Measurements from ENCODE around the gene RPTOR.

RPTOR gene

DNA sequence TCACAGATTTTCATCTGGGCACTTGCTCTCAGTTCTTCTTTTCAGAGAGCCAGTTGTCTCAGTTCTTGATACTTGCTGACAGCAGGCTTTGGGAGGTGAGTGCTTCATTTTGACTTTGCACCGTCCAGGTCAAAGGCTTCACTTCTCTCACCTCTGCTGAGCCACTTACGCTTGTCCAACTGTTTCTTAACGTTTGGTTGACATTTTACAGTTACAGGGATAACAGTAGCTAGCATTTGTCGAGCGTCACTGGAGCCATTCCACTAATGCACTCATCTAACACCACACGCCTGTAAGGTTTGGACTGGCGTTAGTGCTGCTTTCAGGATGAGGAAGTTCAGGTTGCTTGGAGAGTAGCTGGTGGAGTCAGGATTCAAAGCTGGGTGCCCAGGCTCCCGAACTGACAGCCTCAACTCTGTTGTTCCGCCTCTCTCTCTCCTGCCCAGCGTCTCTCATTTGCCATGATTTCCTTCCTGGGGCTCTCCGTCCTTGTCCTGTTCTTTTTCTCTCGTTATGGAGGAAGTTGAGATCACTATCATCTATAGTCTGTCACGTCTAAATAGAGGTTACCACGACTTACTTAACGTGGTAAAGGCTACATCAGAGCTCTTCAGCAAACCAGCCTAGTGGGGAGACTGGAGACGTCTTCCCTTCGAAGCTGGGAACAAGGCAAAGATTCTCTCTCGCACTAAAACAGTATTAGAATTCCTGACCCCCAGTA is 220.8 kb downstream of the RPTOR start:
- Histone ChIP-seq H4K20me1 (peaks cover 0 to 72% (median 48%) of the 10 kb centered on the region in 11 experiments; a peak in 20 of 22 replicates), H3K9me3 (replicated peaks in 1 of 11) (no peaks in the 10 kb centered on the region; a peak in 1 of 22 replicates), H3K4me3 (no peak overlapping the region), H3K9ac (no peak overlapping the region), H3K4me1 (peaks cover 1 to 24% (median 12%) of the 10 kb centered on the region in 10 experiments; a peak in 15 of 20 replicates), H3K36me3 (peaks cover 4 to 42% (median 18%) of the 10 kb centered on the region in 11 experiments; a peak in 20 of 22 replicates), H3K27ac (no peak overlapping the region), H3K27me3 (no peaks in the 10 kb centered on the region), H3K4me2 (peak overlapping the region in 8 of 11 experiments; percentile 10 to 47 (median 25); a peak in 7 of 22 replicates)
- TF ChIP-seq Cebpa-rat (IDR thresholded peaks at IDR 0.05): no peak

DNA sequence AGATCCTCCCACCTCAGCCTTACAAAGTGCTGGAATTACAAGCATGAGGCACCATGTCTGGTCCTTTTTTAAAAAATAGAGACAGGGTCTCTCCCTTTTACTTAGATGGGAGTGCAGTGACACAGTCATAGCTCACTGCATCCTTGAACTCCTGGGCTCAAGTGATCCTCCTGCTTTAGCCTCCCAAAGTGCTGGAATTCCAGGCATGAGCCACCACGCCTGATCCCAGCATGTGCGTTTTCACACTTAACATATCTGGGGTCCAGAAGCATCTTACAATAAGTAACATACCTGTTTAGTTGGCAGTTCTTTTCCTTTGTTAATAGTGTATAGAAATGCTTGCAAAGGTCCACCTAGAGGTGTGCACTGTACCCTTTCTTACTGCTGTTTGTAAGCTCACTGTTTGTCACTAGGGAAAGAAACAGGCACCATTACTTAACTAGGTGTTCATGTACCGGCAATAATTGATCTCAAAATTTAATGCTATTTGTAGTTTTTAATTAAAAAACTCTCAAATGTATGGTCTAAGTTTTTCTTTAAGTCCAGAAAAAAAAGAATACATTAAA is 221.7 kb downstream of the RPTOR start:
- no peak overlapping the region for H3K27ac ChIP-seq
- H3K9ac ChIP-seq: no peak overlapping the region
- no peak overlapping the region for H3K4me3 ChIP-seq
- peaks cover 0 to 75% (median 54%) of the 10 kb centered on the region in 11 experiments; a peak in 20 of 22 replicates for H4K20me1 ChIP-seq
- H3K4me1 ChIP-seq: peaks cover 0 to 22% (median 10%) of the 10 kb centered on the region in 10 experiments; a peak in 13 of 20 replicates
- no peak for TF ChIP-seq Cebpa-rat (IDR thresholded peaks at IDR 0.05)
- no peak overlapping the region for H3K4me2 ChIP-seq
- H3K9me3 ChIP-seq (replicated peaks in 1 of 11): no peaks in the 10 kb centered on the region; a peak in 1 of 22 replicates
- H3K27me3 ChIP-seq: no peaks in the 10 kb centered on the region
- H3K36me3 ChIP-seq: peaks cover 4 to 50% (median 27%) of the 10 kb centered on the region in 11 experiments; a peak in 20 of 22 replicates

- peaks cover 0 to 22% (median 16%) of the 10 kb centered on the region in 10 experiments; a peak in 15 of 20 replicates for H3K4me1 ChIP-seq
Observed at GRCh38 chr17:80768389-80768788, 223.8 kb downstream of the RPTOR start.

DNA sequence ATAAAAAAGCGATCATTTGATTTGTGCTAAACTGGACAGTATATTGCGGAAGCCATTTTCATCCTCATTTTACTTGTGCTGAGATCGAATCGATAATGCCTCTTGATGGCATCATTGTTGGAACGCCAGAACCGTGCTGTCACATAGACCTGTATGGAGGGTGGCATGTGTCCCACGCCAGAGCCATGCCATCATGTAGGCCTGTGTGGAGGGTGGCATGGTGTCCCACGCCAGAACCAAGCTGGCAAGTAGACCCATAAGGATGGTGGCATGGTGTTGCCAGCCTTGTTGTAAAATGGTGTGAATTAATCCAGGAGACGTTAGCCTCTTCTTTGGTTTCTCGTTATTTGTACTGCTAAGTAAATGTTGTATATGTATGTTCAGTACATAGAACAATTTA is 224.3 kb downstream of the RPTOR start:
- H3K4me1 ChIP-seq: peaks cover 3 to 28% (median 21%) of the 10 kb centered on the region in 10 experiments; a peak in 19 of 20 replicates
- no peaks in the 10 kb centered on the region for H3K9me3 ChIP-seq (replicated peaks in 1 of 11)
- H3K4me2 ChIP-seq: no peak overlapping the region
- no peak for TF ChIP-seq Cebpa-rat (IDR thresholded peaks at IDR 0.05)
- H3K4me3 ChIP-seq: no peak overlapping the region
- no peak overlapping the region for H3K9ac ChIP-seq
- H3K27me3 ChIP-seq: no peaks in the 10 kb centered on the region
- H3K36me3 ChIP-seq: peaks cover 0 to 48% (median 23%) of the 10 kb centered on the region in 11 experiments; a peak in 15 of 22 replicates
- H3K27ac ChIP-seq: no peak overlapping the region
- H4K20me1 ChIP-seq: peaks cover 9 to 86% (median 60%) of the 10 kb centered on the region in 11 experiments; a peak in 21 of 22 replicates

More at GRCh38 chr17:80768389-80768788, 223.8 kb downstream of the RPTOR start:
- no peaks in the 10 kb centered on the region; a peak in 1 of 22 replicates for H3K9me3 ChIP-seq (replicated peaks in 1 of 11)
- H3K4me2 ChIP-seq: no peak overlapping the region
- H3K36me3 ChIP-seq: peaks cover 3 to 51% (median 22%) of the 10 kb centered on the region in 11 experiments; a peak in 19 of 22 replicates
- H3K27me3 ChIP-seq: no peaks in the 10 kb centered on the region
- H4K20me1 ChIP-seq: peaks cover 3 to 81% (median 54%) of the 10 kb centered on the region in 11 experiments; a peak in 20 of 22 replicates
- H3K4me3 ChIP-seq: no peak overlapping the region
- TF ChIP-seq Cebpa-rat (IDR thresholded peaks at IDR 0.05): no peak
- no peak overlapping the region for H3K27ac ChIP-seq
- no peak overlapping the region for H3K9ac ChIP-seq

- H3K36me3 ChIP-seq: peaks cover 0 to 48% (median 26%) of the 10 kb centered on the region in 11 experiments; a peak in 15 of 22 replicates
- H3K9me3 ChIP-seq (replicated peaks in 1 of 11): no peaks in the 10 kb centered on the region
Observed at GRCh38 chr17:80769516-80769915, 224.9 kb downstream of the RPTOR start.

GRCh38 chr17:80769936-80770625 is 225.4 kb downstream of the RPTOR start:
- H3K36me3 ChIP-seq: peaks cover 0 to 48% (median 26%) of the 10 kb centered on the region in 11 experiments; a peak in 15 of 22 replicates
- no peak overlapping the region for H3K9ac ChIP-seq
- no peak overlapping the region for H3K27ac ChIP-seq
- no peak overlapping the region for H3K4me2 ChIP-seq
- H3K4me1 ChIP-seq: peaks cover 14 to 34% (median 29%) of the 10 kb centered on the region in 10 experiments
- H3K4me3 ChIP-seq: no peak overlapping the region
- H4K20me1 ChIP-seq: peaks cover 12 to 95% (median 69%) of the 10 kb centered on the region in 11 experiments; a peak in 21 of 22 replicates
- no peaks in the 10 kb centered on the region for H3K9me3 ChIP-seq (replicated peaks in 1 of 11)
- TF ChIP-seq Cebpa-rat (IDR thresholded peaks at IDR 0.05): no peak
- no peaks in the 10 kb centered on the region for H3K27me3 ChIP-seq

More at GRCh38 chr17:80769516-80769915, 224.9 kb downstream of the RPTOR start:
- Histone ChIP-seq H3K4me3 (no peak overlapping the region), H4K20me1 (peaks cover 12 to 92% (median 66%) of the 10 kb centered on the region in 11 experiments; a peak in 21 of 22 replicates), H3K9ac (no peak overlapping the region), H3K4me2 (no peak overlapping the region), H3K4me1 (peaks cover 8 to 33% (median 27%) of the 10 kb centered on the region in 10 experiments), H3K27me3 (no peaks in the 10 kb centered on the region), H3K27ac (no peak overlapping the region)
- TF ChIP-seq Cebpa-rat (IDR thresholded peaks at IDR 0.05): no peak

- Histone ChIP-seq H3K4me1 (peaks cover 16 to 32% (median 28%) of the 10 kb centered on the region in 10 experiments), H3K4me3 (no peak overlapping the region), H3K4me2 (no peak overlapping the region), H3K9me3 (replicated peaks in 1 of 11) (no peaks in the 10 kb centered on the region), H3K27me3 (no peaks in the 10 kb centered on the region), H3K9ac (no peak overlapping the region), H4K20me1 (peaks cover 12 to 95% (median 64%) of the 10 kb centered on the region in 11 experiments; a peak in 21 of 22 replicates), H3K36me3 (peaks cover 0 to 46% (median 20%) of the 10 kb centered on the region in 11 experiments; a peak in 16 of 22 replicates), H3K27ac (no peak overlapping the region)
- TF ChIP-seq Cebpa-rat (IDR thresholded peaks at IDR 0.05): no peak
Observed at GRCh38 chr17:80770881-80771611, 226.4 kb downstream of the RPTOR start.

DNA sequence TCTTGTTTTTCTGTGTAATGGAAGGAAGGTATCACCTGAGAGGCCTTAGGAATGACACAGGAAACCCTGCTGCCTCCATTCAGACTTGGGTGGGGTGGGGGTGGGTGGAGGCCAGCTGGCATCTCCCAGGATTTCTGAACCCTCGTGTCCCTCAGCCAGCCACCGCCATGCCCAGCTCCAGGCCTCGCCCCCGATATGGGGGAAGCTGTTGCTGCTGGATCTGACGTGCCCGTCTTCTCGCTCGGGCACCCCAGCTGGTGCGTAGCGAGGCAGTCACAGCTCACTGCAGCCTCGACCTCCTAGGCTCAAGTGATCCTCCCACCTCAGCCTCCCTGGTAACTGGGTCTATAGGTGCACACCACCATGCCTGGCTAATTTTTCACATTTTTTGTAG is 227.0 kb downstream of the RPTOR start:
- Histone ChIP-seq H3K4me2 (no peak overlapping the region), H3K9me3 (replicated peaks in 1 of 11) (no peaks in the 10 kb centered on the region), H3K4me3 (no peak overlapping the region), H4K20me1 (peaks cover 12 to 95% (median 61%) of the 10 kb centered on the region in 11 experiments; a peak in 21 of 22 replicates), H3K36me3 (peaks cover 2 to 48% (median 22%) of the 10 kb centered on the region in 11 experiments; a peak in 17 of 22 replicates), H3K27me3 (no peaks in the 10 kb centered on the region), H3K4me1 (peaks cover 16 to 31% (median 28%) of the 10 kb centered on the region in 10 experiments), H3K27ac (no peak overlapping the region), H3K9ac (no peak overlapping the region)
- no peak for TF ChIP-seq Cebpa-rat (IDR thresholded peaks at IDR 0.05)

Measured in BLaER1 treated with 17β-estradiol and CSF1 and Interleukin-3, amounts not matched to agents 10 nM and 100 nM (cell line).